H9 (cell line): ENCODE results near the gene CD300A. TPM values are rescaled to one million over a fixed set of nuclear protein-coding genes. Genes with fewer than 3 reads are reported as not detected.

ENCODE experiments used
- DNase-seq: peaks from one replicate; pipeline ENCODE4 v3.0.0-alpha.2; 2017
- H2AFZ ChIP-seq: one replicate; pipeline ENCODE4 v1.6.1; 2013; ENCODE audit warnings: mild to moderate bottlenecking, low read length, control low read depth, moderate library complexity
- H2AK5ac ChIP-seq: 2 replicates; pipeline ENCODE4 v1.6.1; 2013; ENCODE audit warnings: low read length, control low read depth, mixed read lengths; ENCODE audit not compliant: insufficient read length
- H2BK120ac ChIP-seq: one replicate; pipeline ENCODE4 v1.6.1; 2013; ENCODE audit warnings: low read depth, mild to moderate bottlenecking, low read length, control low read depth, inconsistent platforms; ENCODE audit not compliant: poor library complexity, severe bottlenecking
- H2BK12ac ChIP-seq: 2 replicates; pipeline ENCODE4 v1.6.1; 2013; ENCODE audit warnings: low read length, control low read depth, mixed read lengths, low read depth; ENCODE audit not compliant: insufficient read length
- H2BK15ac ChIP-seq: 2 replicates; pipeline ENCODE4 v1.6.1; 2013; ENCODE audit warnings: low read depth, low read length, control low read depth
- H2BK20ac ChIP-seq: one replicate; pipeline ENCODE4 v1.6.1; 2013; ENCODE audit warnings: low read depth, mild to moderate bottlenecking, low read length, control low read depth, inconsistent platforms; ENCODE audit not compliant: poor library complexity, severe bottlenecking
- H2BK5ac ChIP-seq: 2 replicates; pipeline ENCODE4 v1.6.1; 2013; ENCODE audit warnings: low read length, control low read depth, mixed read lengths; ENCODE audit not compliant: insufficient read length
- H3K14ac ChIP-seq: 2 replicates; pipeline ENCODE4 v1.6.1; 2013; ENCODE audit warnings: low read length, control low read depth; ENCODE audit not compliant: insufficient read depth
- H3K18ac ChIP-seq: 2 replicates; pipeline ENCODE4 v1.6.1; 2013; ENCODE audit warnings: low read depth, mild to moderate bottlenecking, mixed read lengths, low read length, control low read depth; ENCODE audit not compliant: insufficient read length
- H3K23ac ChIP-seq: 2 replicates; pipeline ENCODE4 v1.6.1; 2013; ENCODE audit warnings: low read length, control low read depth, mixed read lengths, low read depth; ENCODE audit not compliant: insufficient read length
- H3K23me2 ChIP-seq: 2 replicates; pipeline ENCODE4 v1.6.1; 2013; ENCODE audit warnings: low read depth, mild to moderate bottlenecking, mixed read lengths, low read length, control low read depth; ENCODE audit not compliant: insufficient read length, poor library complexity, severe bottlenecking
- H3K27ac ChIP-seq: 2 replicates; pipeline ENCODE4 v1.5.1; 2013; ENCODE audit warnings: low read length, control low read depth, mixed read lengths, low read depth; ENCODE audit not compliant: insufficient read length
- H3K27me3 ChIP-seq: 2 replicates; pipeline ENCODE4 v1.6.1; 2013; ENCODE audit warnings: low read length, control low read depth, inconsistent platforms; ENCODE audit not compliant: insufficient read depth
- H3K4ac ChIP-seq: 2 replicates; pipeline ENCODE4 v1.6.1; 2013; ENCODE audit warnings: low read depth, mild to moderate bottlenecking, control low read depth, inconsistent platforms, low read length, moderate library complexity
- H3K4me1 ChIP-seq: 2 replicates; pipeline ENCODE4 v1.6.1; 2013; ENCODE audit warnings: low read length, control low read depth, inconsistent platforms; ENCODE audit not compliant: insufficient read depth
- H3K4me2 ChIP-seq: 2 replicates; pipeline ENCODE4 v1.6.1; 2013; ENCODE audit warnings: low read length, control low read depth, mixed read lengths; ENCODE audit not compliant: insufficient read length, insufficient read depth
- H3K56ac ChIP-seq: 2 replicates; pipeline ENCODE4 v1.6.1; 2013; ENCODE audit warnings: low read depth, mild to moderate bottlenecking, mixed read lengths, low read length, control low read depth; ENCODE audit not compliant: insufficient read length
- H3K79me1 ChIP-seq: 2 replicates; pipeline ENCODE4 v1.6.1; 2013; ENCODE audit warnings: low read depth, mild to moderate bottlenecking, moderate library complexity, low read length, control low read depth, inconsistent platforms; ENCODE audit not compliant: insufficient read depth, poor library complexity, severe bottlenecking
- H3K79me2 ChIP-seq: 2 replicates; pipeline ENCODE4 v1.6.1; 2013; ENCODE audit warnings: low read length, control low read depth, inconsistent platforms; ENCODE audit not compliant: insufficient read depth
- H3K9ac ChIP-seq: 2 replicates; pipeline ENCODE4 v1.6.1; 2013; ENCODE audit warnings: low read length, control low read depth, mixed read lengths; ENCODE audit not compliant: insufficient read length; ENCODE audit errors: extremely low read depth
- H3K9me3 ChIP-seq: one replicate; pipeline ENCODE4 v1.6.1; 2013; ENCODE audit warnings: low read depth, low read length, inconsistent platforms; ENCODE audit not compliant: control insufficient read depth
- H3T11ph ChIP-seq: one replicate; pipeline ENCODE4 v1.6.1; 2013; ENCODE audit warnings: mild to moderate bottlenecking, low read length, control low read depth, inconsistent platforms
- H4K20me1 ChIP-seq: one replicate; pipeline ENCODE4 v1.6.1; 2013; ENCODE audit not compliant: control insufficient read depth, insufficient read length, insufficient read depth
- H4K5ac ChIP-seq: 2 replicates; pipeline ENCODE4 v1.6.1; 2013; ENCODE audit warnings: low read depth, mild to moderate bottlenecking, mixed read lengths, low read length, control low read depth; ENCODE audit not compliant: insufficient read length
- H4K8ac ChIP-seq: replicated peaks from 2 replicates; pipeline ENCODE4 v1.6.1; 2013; ENCODE audit warnings: low read length, control low read depth, mixed read lengths, low read depth; ENCODE audit not compliant: insufficient read length
- H4K91ac ChIP-seq: 2 replicates; pipeline ENCODE4 v1.6.1; 2013; ENCODE audit warnings: low read depth, mild to moderate bottlenecking, moderate library complexity, mixed read lengths, low read length, control low read depth; ENCODE audit not compliant: insufficient read length
- H3K27ac Mint-ChIP-seq, 3 experiments: 2 replicates in 2 of 3; 3 replicates in 1 of 3; pipeline ENCODE4 v1.8.0; 2020 to 2021; ENCODE audit warnings: mixed read lengths in 3 of 3, mild to moderate bottlenecking in 1 of 3, moderate library complexity in 1 of 3
- H3K27me3 Mint-ChIP-seq: 2 replicates; pipeline ENCODE4 v1.8.0; 2021; ENCODE audit warnings: low read depth, mild to moderate bottlenecking, moderate library complexity, mixed read lengths
- H3K36me3 Mint-ChIP-seq, 3 experiments: 2 replicates in 2 of 3; 3 replicates in 1 of 3; pipeline ENCODE4 v1.8.0; 2020 to 2021; ENCODE audit warnings: low read depth in 3 of 3, mixed read lengths in 3 of 3; ENCODE audit not compliant: insufficient read depth in 1 of 3
- H3K4me1 Mint-ChIP-seq, 2 experiments: 2 replicates each; pipeline ENCODE4 v1.8.0; 2020; ENCODE audit warnings: mixed read lengths in 2 of 2
- H3K4me3 Mint-ChIP-seq, 2 experiments: 2 replicates in 1 of 2; 3 replicates in 1 of 2; pipeline ENCODE4 v1.8.0; 2020 to 2021; ENCODE audit warnings: mild to moderate bottlenecking in 2 of 2, mixed read lengths in 2 of 2, moderate library complexity in 1 of 2
- H3K9me3 Mint-ChIP-seq, 2 experiments: 2 replicates in 1 of 2; 3 replicates in 1 of 2; pipeline ENCODE4 v1.8.0; 2020; ENCODE audit warnings: mild to moderate bottlenecking in 2 of 2, mixed read lengths in 2 of 2, moderate library complexity in 1 of 2
- CTCF ChIP-seq: fragments of 200-600 bp; sonication (generic); conservative IDR thresholded peaks from 3 replicates; pipeline ENCODE4 v1.8.0; 2021; ENCODE audit warnings: antibody characterized with exemption, mild to moderate bottlenecking
- whole genome bisulfite sequencing: extraction: QIAGEN DNeasy Blood & Tissue Kit; methylation state at CpG from one replicate; pipeline ENCODE4 v1.1.7; 2013; ENCODE audit warnings: missing lambda C conversion rate, low lambda C conversion rate, mixed read lengths; ENCODE audit not compliant: insufficient read length; ENCODE audit errors: extremely low coverage; 5-methylcytosine and 5-hydroxymethylcytosine counted together
- total RNA-seq: library from RNA; stranded (reverse); gene quantifications from 2 replicates; pipeline ENCODE4 v1.2.1, GENCODE V29; 2021

CD300A gene
- total RNA-seq, 1 experiment from 2014 or later, result not detected

DNA sequence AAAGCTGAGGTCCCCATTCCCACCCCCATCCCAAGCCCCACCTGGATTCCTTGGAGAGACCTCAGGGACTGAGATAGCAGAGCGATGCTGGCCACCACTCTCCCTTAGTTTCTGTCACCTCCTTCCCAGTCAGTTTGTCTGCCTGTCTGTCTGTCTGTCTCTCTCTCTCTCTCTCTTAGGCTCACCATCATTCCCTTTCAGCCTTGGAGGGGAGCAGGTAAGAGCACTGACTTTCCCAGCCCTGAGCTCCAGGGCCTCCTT is 59.0 kb downstream of the CD300A start:
- Mint-ChIP-seq H3K4me1 (no peaks in the 10 kb centered on the region), H3K36me3 (no peaks in the 10 kb centered on the region; a peak in 1 of 7 replicates), H3K4me3 (no peak overlapping the region), H3K27ac (no peak overlapping the region), H3K9me3 (peaks cover 0 to 6% of the 10 kb centered on the region in 2 experiments; a peak in 4 of 5 replicates), H3K27me3 (peaks cover 72% of the 10 kb centered on the region)
- Histone ChIP-seq H2BK12ac (no peak overlapping the region), H2AFZ (no peak overlapping the region), H4K20me1 (no peaks in the 10 kb centered on the region), H3K27me3 (no peaks in the 10 kb centered on the region), H4K5ac (no peak overlapping the region), H3K4me1 (no peaks in the 10 kb centered on the region), H3K9ac (no peak overlapping the region), H2BK15ac (no peak overlapping the region), H4K91ac (no peak overlapping the region), H3K14ac (no peak overlapping the region), H4K8ac (no peak overlapping the region), H2BK20ac (no peak overlapping the region), H3T11ph (no peak overlapping the region), H2BK5ac (no peak overlapping the region), H3K4ac (no peak overlapping the region), H3K79me1 (no peaks in the 10 kb centered on the region), H3K23me2 (no peaks in the 10 kb centered on the region), H3K23ac (no peak overlapping the region), H3K27ac (no peak overlapping the region), H3K56ac (no peak overlapping the region), H3K18ac (no peak overlapping the region), H3K4me2 (no peak overlapping the region), H2BK120ac (no peak overlapping the region), H3K79me2 (no peaks in the 10 kb centered on the region), H3K9me3 (no peaks in the 10 kb centered on the region), H2AK5ac (no peak overlapping the region)
- DNase-seq, result no peak
- WGBS, result no CpG with 5 or more reads among the region's 1 CpG
- TF ChIP-seq CTCF, result no peak
